Astrocyte of the spinal cord (primary cell): Measurements from ENCODE around the gene B9D2.

Experiments used
- DNase-seq: peaks from one replicate; pipeline ENCODE4 v3.0.0; 2011; ENCODE audit warnings: low read depth, low spot score
- H3K4me3 ChIP-seq: 2 replicates; pipeline ENCODE4 v1.5.1; 2011; ENCODE audit warnings: low read depth, mild to moderate bottlenecking, low read length, moderate library complexity
- in situ Hi-C: cut with HindIII; loops from 2 replicates; pipeline ENCODE4 v1.10.0; 2017; ENCODE audit warnings: low sequenced_read_pairs
- TF ChIP-seq, protein P1 (sequence below): IDR thresholded peaks from 2 replicates; pipeline ENCODE4 v1.5.1; 2012; ENCODE audit warnings: low read depth, mild to moderate bottlenecking, low read length, inconsistent platforms

The B9D2 gene

DNA sequence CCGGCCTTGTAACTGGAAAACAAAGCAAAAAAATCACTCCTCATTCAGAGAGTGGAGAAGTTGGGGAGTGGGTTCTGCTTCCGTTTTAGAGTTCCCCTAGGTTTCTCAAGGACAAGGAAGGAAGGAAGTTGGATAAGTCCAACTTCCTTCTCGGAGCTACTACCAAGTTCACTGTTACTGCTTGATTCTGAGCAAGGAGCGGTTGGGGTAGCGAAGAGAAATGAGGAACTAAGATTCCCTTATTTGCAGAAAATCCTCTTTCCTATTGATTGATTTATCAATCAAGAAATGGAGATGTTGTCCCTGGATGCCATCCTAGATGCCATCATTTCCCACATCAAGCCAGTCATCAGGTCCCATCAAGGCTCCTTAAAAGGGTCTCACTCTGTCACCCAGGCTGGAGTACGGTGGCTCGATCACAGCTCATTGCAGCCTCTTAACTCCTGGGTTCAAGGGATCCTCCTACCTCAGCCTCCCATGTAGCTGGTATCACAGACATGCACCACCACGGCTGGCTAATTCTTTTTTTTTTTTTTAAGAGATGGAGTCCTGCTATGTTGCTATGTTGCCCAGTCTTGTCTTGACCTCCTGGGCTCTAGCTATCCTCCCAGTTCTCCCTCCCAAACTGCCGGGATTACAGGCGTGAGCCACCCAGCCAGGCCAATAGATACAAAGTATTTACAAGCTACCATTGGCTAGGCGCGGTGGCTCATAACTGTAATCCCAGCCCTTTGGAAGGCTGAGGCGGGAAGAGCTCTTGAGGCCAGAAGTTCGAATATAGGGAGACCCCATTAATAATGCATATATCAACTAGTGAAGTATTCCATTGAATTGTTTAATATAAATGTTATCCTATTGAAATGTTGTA is 809 bp upstream of the B9D2 start:
- in situ Hi-C loops = no loop called here

GRCh38 chr19:41363371-41363752 is 587 bp downstream of the B9D2 start:
- DNase-seq = no peak
- TF ChIP-seq, protein P1, sequence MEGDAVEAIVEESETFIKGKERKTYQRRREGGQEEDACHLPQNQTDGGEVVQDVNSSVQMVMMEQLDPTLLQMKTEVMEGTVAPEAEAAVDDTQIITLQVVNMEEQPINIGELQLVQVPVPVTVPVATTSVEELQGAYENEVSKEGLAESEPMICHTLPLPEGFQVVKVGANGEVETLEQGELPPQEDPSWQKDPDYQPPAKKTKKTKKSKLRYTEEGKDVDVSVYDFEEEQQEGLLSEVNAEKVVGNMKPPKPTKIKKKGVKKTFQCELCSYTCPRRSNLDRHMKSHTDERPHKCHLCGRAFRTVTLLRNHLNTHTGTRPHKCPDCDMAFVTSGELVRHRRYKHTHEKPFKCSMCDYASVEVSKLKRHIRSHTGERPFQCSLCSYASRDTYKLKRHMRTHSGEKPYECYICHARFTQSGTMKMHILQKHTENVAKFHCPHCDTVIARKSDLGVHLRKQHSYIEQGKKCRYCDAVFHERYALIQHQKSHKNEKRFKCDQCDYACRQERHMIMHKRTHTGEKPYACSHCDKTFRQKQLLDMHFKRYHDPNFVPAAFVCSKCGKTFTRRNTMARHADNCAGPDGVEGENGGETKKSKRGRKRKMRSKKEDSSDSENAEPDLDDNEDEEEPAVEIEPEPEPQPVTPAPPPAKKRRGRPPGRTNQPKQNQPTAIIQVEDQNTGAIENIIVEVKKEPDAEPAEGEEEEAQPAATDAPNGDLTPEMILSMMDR = no peak
- H3K4me3 ChIP-seq = peak overlapping the region; percentile 77
- in situ Hi-C loops = no loop called here

More for the DNA sequence above, 809 bp upstream of the B9D2 start:
- TF ChIP-seq, protein P1 = no peak
- DNase-seq = no peak
- peak overlapping the region; percentile 77 for H3K4me3 ChIP-seq

DNA sequence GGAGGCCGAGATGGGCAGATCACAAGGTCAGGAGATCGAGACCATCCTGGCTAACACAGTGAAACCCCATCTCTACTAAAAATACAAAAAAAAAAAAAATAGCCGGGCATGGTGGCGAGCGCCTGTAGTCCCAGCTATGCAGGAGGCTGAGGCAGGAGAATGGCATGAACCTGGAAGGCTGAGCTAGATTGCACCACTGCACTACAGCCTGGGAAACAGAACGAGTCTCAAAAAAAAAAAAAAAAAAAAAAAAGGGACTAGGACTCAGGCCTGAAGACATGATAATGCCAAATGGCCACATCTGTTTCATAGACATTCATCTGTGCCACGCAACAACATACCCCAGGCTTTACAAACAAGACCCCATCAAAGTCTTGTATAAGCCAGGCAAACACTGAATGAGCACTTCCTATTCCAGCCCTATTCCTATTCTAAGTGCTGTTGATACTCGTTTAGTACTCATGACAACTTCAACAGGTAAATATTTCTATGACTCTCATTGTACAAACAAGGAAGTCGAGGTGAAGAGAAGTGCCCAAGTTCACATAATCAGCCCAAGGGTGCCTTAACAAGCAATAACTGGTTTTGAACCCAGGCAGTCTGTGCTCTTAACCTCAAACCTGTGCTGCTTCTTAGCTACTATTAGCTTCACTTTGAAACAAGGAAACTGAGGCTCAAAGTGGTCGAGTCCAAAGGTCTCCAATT is 1.7 kb downstream of the B9D2 start:
- TF ChIP-seq, protein P1 = no peak
- in situ Hi-C loops = no loop called here
- DNase-seq = no peak
- H3K4me3 ChIP-seq = no peak overlapping the region

GRCh38 chr19:41359741-41360140 is 4.2 kb downstream of the B9D2 start:
- DNase-seq = no peak

GRCh38 chr19:41357746-41358145 is 6.2 kb downstream of the B9D2 start:
- TF ChIP-seq, protein P1 = no peak
- DNase-seq = no peak
- in situ Hi-C loops = no loop called here
- no peak overlapping the region for H3K4me3 ChIP-seq

More at GRCh38 chr19:41359741-41360140, 4.2 kb downstream of the B9D2 start:
- in situ Hi-C loops = no loop called here
- no peak overlapping the region for H3K4me3 ChIP-seq
- TF ChIP-seq, protein P1 = no peak

GRCh38 chr19:41356984-41357739 is 6.8 kb downstream of the B9D2 start:
- in situ Hi-C loops = no loop called here
- no peak overlapping the region for H3K4me3 ChIP-seq
- TF ChIP-seq, protein P1 = no peak
- DNase-seq = no peak
